Effector CD8-positive, alpha-beta T cell (primary cell): Measurements from ENCODE around the gene SELENOO.
"Not testable (repeated sequence)": the region's sequence is repeated elsewhere in the genome, so short reads cannot be mapped to it uniquely, and the experiment has no call there.

Source experiments
- DNase-seq: peaks from one replicate; lab custom pipeline; 2025; lab: John Stamatoyannopoulos, UW

The SELENOO gene

DNA sequence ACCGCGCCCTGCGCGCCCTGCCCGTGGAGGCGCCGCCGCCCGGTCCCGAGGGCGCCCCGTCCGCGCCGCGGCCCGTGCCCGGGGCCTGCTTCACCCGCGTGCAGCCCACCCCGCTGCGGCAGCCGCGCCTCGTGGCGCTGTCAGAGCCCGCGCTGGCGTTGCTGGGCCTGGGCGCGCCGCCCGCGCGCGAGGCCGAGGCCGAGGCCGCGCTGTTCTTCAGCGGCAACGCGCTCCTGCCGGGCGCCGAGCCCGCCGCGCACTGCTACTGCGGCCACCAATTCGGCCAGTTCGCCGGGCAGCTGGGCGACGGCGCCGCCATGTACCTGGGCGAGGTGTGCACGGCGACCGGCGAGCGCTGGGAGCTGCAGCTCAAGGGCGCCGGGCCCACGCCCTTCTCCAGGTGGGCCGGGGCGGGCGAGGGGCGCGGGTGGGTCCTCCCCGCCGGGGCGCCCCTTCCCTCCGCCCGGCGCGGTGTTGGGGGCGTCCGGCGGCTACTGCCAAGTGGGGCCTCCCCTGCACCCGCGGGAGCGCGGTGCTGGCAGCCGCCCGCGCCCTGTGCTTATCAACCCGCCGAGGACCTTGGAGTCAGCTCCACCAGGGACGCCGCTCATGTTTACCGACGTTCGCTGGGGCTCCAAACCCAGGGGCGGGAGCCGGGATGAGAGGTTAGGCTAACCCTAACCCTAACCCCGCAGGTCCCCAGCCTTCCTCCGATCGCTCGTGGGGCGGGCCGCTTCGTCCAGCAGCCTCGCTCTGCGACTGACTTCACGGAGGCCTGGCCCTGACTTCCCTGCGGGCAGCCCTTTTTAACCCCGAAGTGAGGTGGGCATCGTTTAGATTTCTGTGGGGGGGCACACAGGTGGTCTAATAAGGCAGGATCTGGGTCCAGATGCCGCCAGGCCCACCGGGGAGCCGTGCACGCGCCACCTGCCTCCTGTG lies 649 bp downstream of the SELENOO start:
- DNase-seq, result no peak

DNA sequence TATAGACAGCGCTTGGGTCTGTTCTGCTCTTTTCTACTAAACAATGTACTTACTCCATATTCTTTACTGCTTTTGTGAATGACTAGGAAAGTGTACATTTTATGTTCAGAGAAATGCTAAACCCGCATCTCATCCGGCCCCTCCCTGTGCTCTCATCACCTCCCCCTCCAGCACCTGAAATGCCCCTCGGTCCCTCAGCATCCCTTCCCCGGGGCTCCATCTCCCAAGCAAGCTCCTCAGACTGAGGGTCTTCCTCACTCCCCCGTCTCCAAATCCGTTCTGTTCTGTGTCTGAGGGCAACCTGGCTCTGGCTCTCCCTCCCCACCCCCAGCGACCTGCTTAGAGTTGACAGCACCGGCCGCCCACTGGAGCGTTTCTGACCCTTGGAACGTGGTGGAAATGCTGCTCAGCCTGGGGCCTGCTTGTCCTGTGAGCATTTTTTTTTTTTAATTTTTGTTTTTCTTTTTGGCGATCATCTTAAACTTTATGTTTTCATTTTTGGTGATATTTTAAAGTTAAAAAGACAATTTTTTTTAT lies 1.4 kb downstream of the SELENOO start:
- DNase-seq, result no peak

DNA sequence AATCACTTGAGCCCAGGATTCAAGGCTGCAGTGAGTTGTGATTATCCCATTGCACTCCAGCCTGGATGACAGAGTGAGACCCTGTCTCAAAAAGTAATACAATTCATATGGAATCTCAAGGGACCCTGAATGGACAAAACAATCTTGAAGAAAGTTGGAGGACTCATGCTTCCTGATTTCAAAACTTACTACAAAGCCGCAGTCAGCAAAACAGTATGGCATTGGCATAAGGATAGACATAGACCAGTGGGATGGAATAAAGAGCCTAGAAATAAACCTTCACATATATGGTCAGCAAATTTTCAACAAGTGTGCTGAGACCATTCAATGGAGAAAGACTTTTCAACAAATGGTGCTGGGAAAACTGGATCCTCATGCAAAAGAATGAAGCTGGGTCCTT lies 2.5 kb downstream of the SELENOO start:
- no peak for DNase-seq

DNA sequence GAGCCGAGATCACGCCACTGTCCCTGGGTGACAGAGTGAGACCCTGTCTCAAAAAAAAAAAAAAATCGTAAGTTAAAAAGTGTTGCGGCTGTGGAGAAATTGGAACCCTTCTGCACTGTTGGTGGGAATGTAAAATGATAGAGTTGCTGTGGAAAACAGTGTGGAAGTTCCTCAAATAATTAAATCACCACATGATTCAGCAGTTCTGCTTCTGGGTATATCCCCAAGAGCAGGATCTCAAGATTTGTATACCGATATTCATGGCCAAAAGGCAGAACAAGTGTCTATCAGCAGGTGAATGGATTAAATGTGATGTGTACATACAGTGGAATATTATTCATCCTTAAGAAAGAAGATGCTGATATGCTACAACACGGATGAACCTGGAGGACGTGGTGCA lies 3.8 kb downstream of the SELENOO start:
- no peak for DNase-seq

DNA sequence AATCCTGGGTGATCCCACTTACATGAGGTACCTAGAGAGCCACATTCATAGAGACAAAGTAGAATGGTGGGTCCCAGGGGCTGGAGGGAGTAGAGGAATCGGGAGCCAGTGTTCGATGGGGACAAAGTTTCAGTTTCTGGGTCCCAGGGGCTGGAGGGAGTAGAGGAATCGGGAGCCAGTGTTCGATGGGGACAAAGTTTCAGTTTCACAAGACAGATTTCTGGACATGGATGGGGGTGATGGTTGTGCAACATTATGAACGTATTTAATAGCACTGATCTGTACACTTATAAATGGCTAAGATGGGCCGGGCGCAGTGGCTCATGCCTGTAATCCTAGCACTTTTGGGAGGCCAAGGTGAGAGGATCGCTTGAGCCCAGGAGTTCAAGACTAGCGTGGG lies 4.2 kb downstream of the SELENOO start:
- DNase-seq, result not testable (repeated sequence)

DNA sequence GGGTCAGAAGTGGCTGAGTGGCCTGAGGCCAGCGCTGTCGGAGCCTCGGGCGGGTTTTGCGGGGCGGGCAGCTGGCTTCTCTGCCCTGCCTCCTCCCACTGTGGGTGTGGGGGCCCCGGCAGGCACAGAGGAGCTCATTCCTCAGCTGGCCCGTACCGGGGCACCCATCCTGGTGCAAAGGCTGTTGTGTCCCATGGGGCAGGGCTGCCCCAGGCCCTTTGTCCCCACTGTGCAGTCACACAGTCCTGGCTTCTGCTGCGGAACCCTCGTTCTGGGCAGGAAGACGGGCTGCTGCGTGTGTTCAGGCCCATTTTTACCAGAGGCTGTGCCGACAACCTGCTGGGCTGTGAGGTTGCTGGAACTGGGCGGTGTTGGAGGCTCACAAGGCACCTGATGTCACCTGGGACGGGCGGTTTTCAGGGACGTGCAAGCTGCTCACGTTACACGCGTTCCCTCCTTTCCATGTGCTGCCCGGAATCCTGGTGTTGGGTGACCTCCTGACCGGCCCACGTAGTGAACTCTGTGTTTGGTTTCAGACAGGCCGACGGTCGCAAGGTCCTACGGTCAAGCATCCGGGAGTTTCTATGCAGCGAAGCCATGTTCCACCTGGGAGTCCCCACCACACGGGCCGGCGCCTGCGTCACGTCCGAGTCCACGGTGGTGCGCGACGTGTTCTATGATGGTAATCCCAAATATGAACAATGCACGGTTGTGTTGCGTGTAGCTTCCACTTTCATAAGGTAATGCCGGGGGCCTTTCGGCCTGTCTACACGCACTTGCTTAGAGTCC lies 5.2 kb downstream of the SELENOO start:
- no peak for DNase-seq

DNA sequence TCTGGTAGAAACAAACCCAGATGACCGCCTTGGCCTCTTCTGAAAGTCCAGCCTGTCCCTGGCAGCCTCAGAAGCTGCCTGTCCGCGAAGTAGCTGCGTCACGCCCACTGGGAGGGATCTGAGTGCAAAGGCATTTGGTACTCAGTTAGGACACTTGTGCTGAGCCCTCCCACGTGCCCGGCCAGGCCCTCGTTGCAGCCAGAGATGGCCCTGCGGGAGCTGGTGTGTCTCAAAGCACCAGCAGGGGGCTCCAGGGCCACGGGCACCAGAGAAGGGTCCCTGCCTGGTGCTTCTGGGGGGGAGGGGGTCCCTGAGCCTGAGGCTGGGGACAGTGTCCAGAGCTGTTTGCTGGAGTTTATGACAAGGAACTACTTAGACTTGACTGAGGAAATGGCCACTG lies 5.8 kb downstream of the SELENOO start:
- DNase-seq, result no peak

DNA sequence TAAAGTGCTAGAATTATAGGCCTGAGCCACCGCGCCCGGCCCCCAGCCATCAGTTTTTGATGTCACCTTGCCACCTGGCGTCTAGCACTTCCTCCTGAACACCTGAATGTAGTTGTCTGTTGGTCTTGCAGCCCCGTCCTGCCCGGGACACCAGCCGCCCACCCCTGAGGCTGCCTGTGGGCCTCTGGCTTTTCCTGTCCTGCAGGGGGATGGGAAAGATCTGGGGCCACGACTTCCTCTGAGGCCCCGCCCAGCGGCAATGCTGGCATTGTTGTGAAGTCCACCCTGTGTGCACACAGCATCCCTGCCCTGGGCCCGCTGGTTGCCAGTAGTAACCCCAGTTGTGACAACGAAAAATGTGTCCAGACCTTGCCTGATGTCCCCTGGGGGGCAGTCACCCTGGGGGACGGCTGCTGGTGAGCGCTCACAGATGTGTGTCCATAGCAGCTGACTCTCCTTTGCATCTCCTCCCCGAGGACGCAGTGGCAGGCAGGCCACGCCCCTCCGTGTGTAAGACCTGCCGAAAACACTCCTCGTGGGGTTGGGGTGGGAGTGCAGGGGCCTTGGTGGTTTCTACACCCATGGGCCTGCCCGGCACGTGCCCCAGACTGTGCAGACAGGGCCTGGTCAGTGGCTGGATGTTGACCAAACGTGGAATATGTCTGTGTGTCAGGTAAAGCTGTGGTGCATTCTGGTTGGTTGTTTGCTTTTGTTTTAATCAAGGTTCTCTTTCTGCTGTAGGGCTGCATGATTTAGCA lies 6.8 kb downstream of the SELENOO start:
- DNase-seq, result no peak

DNA sequence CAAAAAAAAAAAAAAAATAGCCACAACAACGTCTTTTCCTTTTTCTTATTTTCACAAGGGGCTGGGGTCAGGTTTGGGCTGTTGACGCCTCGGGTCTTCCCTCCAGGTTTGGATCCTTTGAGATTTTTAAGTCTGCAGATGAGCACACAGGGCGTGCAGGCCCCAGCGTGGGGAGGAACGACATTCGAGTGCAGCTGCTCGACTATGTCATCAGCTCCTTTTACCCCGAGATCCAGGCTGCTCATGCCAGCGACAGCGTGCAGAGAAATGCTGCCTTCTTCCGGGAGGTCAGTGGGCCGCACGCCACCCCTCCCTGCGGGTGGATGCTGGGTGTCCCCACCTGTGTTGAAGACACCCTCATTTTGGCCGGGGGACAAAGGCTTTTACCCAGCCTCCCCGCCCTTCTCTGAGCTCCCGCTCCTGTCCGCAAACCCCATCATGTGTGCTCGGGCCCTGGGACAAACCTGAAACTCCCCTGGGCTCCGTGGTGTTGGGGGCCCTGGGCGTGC lies 7.7 kb downstream of the SELENOO start:
- no peak for DNase-seq

DNA sequence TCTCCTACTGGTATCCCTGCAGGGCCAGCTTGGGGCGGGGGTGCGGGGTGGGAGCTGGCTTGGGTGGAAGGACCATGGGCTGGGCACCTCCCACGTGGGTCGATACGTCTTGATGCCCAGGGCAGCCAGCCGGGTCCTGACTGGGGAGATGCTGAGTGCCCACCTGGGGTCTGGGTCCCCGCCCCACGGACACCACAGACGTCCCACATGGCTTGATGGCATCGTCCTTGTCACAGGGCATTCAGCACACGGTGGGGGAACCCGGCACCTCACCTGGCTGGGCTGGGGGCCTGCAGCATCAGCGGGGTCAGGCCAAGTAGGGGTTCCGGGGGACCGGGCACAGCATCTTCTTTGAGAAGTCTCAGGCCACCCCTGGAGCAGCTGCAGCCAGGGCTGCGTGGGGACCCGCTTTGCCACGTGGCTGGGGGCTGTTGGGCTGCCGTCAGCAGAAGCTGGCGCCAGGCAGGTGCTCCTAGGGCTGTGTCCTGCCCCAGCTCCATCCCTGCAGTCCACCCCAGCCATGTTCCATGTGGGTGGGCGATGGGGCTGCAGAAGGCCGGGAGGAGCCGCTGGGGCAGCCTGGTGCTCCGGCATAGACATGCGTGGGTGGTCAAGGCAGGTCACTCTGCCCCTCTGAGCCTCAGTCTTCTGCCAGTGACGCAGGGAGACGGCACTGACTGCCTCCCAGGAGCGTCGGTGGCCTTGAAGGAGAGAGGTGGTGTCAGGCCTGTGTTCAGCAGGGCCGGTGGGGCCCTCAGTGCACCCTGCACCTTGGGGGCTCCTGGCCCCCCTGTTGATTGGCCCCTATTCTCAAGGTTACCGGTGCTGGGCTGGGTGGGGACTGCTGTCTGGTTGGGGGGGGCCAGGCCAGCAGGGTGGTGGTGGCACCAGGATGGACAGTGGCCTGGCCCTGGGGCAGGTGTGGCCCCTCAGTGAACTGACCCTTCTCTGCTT lies 8.4 kb downstream of the SELENOO start:
- DNase-seq, result no peak

DNA sequence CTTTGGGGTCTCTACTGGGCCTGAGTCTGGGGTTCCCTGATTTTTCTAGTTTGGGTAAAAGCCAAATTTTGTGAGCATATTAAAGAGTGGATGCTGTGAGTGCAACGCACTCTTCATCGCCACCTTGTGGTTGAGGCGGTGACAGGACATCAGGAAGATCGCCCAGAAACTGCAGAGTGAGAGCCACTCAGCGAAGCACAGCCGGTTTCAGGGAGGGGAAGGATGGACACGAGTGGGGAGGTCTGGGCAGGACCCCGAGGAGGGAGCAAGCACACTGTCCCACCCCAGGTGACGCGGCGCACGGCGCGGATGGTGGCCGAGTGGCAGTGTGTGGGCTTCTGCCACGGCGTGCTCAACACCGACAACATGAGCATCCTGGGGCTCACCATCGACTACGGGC lies 9.1 kb downstream of the SELENOO start:
- DNase-seq, result peak; percentile 55

DNA sequence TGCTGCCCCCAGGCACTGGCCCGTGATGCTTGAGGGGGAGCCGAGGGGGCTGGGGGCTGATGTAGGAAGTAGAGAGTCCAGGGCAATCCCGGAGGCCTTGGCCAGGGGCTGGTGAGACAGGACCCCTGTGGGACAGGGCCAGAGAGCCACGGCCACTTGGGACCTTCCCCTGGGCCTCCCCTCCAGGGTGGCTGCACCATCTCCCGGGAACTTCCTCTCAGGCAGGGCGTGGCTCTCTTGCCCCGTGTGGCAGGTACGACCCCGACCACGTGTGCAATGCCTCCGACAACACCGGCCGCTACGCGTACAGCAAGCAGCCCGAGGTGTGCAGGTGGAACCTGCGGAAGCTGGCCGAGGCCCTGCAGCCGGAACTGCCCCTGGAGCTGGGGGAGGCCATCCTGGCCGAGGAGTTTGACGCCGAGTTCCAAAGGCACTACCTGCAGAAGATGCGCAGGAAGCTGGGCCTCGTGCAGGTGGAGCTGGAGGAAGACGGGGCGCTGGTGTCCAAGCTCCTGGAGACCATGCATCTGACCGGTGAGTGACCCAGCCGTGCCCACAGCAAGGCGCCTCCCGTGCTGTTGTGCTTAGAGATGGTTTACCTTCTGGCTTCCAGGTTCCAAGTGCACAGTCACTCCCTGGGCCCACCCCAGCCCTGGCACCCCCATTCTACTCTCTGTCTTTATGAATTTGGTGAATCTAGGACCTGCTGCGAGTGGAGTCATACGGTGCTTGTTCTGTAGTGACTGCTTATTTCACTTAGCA lies 9.7 kb downstream of the SELENOO start:
- no peak for DNase-seq

DNA sequence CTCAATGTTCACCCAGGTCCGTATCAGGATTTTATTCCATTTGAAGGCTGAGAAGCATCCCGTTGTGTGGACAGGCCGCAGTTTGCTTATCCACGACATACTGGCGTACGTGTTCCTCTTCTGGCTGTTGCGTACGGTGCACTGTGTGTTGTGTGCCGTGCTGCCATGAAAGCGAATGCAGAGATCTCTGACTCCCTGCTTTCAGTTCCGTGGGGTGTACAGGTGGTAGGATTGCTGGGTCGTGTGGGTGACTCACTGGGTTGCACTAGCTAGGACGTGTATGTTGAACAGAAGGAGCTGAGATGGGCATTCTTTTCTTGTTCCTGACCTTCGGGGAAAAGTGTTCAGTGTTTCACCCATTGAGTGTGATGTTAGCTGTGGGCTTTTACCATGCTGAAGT lies 10.3 kb downstream of the SELENOO start:
- no peak for DNase-seq

DNA sequence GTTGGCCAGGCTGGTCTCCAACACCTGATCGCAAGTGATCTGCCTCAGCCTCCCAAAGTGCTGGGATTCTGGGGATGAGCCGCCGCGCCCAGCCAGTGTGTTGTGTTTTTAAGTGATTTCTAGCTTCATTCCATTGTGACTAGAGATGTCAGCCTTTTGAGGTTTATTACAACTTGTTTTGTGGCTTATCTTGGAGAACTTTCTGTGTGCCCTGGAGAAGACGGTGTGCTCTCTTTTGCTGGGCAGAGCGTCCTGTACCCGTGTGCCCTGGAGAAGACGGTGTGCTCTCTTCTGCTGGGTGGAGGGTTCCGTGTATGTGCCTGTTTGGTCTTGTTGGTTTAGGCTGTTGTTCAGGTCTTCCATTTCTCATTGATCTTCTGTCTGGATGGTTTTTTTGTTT lies 12.5 kb downstream of the SELENOO start:
- no peak for DNase-seq

DNA sequence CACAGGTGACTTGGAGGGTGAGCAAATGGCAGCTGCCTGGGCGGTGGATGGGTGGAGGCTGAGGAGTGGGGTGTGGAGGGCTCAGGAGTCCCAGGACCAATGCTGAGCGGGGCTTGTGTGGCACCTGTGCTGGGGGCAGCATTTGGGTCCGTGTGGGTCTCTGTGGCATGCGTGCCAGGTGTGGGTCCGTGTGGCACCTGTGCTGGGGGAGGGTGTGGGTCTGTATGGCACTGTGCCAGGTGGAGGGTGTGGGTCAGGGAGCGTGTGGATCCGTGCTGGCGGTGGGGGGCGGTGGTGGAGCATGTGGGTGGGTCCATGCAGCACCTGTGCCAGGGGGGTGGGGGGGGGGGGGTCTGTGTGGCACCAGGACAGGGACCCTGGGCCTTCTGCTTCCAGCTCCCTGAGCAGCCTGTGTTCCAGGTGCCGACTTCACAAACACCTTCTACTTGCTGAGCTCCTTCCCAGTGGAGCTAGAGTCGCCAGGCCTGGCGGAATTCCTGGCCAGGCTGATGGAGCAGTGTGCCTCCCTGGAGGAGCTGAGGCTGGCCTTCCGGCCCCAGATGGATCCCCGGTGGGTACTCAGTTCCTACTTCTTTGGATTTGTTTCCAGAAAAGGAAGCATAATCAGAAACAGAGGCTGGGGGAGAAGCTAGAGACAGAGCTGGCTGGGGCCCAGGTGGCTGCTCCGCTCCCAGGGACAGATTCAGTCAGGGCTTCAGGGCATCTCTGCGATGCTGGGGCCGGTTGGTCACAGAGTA lies 14.7 kb downstream of the SELENOO start:
- DNase-seq, result no peak

DNA sequence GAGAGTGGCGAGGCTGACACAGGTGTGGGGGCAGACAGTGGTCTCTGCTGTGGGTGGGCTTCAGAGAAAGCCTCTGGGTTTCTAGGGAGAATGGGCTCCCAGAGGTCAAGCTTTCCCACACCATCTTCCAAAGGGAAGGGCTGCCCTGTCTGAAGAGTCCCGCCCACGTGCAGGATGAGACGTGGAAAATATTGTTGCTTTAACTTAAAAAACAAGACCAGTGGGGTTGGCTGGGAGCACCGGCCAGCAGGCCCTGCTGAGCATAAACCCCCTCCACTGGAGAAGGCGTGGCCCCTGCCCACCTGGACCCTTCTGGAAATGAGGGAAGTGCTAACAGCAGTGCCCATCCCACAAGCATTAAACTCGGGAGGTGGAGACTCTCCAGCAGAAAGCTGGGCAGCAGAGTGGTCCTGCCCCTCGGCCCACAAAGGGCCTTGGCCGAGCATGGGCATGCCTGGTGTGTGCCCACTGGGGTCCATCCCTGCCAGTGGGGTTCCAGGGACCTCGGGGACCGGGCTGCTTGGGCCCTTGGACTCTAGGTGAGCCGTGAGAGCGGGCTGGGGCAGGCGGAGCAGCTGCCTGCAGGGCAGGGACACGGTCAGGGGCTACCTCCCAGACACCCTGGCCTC lies 15.4 kb downstream of the SELENOO start:
- DNase-seq, result no peak

DNA sequence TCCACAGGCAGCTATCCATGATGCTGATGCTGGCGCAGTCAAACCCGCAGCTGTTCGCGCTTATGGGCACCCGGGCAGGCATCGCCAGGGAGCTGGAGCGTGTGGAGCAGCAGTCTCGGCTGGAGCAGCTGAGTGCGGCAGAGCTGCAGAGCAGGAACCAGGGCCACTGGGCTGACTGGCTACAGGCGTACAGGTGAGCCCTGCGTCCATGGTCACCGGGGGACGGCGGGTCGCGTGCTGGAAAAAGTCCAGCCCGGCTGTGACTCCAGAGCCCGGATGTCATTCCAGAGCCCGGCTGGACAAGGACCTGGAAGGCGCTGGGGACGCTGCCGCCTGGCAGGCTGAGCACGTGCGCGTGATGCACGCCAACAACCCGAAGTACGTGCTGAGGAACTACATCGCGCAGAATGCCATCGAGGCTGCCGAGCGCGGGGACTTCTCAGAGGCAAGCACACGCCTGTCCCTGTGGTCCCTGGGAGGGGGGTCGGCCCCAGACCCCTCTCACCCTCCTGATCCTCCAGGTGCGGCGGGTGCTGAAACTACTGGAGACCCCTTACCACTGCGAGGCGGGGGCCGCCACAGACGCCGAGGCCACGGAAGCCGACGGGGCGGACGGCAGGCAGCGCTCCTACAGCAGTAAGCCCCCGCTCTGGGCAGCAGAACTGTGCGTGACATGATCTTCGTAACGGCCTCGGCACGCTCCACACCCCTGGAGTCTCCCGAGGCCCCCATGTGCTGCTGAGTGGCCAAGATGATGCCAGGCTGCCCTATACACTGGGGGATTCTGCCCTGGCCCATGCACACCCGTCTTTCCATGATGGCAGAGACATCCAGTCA lies 16.1 kb downstream of the SELENOO start:
- DNase-seq, result no peak
